ENCODE measurements around the gene PAK4. TPM values are rescaled to one million over a fixed set of nuclear protein-coding genes. Genes with fewer than 3 reads are reported as not detected.

Gene PAK4
- total RNA-seq, 1 experiment from 2014 or later: 90.1 TPM

DNA sequence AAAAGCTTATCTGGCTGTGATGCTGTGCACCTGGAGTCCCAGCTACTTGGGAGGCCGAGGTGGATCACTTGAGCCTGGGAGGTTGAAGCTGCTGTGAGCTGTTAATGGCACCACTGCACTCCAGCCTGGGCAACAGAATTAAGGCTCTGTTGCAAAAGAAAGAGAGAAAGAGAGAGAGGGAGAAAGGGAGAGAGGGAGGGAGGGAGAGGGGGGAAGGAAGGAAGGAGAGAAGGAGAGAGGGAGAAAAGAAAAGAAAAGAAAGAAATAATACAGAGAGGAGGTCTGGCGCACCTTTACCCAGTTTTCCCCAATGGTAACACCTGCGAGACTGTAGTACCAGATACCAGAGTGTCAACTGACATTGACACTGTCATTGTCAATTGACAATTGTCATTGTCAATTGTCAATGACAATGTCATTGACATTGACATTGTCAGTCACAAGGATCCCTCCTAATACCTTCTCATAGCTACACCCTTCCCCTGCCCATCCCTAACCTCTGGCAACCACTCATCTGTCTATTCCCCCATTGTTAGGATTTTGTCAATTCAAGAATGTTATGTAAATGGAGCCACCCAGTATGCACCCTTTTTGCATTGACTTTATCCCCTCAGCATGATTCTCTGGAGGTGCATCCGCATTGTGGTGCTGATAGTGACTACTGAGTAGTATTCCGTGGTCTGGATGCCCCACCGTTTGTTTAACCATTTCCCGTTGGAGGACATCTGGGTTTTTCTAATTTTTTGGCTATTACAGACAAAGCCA is 21.3 kb downstream of the PAK4 start:
- Histone ChIP-seq H3K9me2 (ENCODE audit: insufficient read depth) (no peaks in the 10 kb centered on the region), H3K36me3 (ENCODE audit: control insufficient read depth in 1 of 2, insufficient read depth in 2 of 2, low read length in 2 of 2) (no peaks in the 10 kb centered on the region), H3K27ac (ENCODE audit: low read depth, low read length) (no peak overlapping the region), H3K9ac (ENCODE audit: low read length) (no peak overlapping the region), H3K79me2 (ENCODE audit: insufficient read depth, low read length) (peaks cover 92% of the 10 kb centered on the region), H3K27me3 (ENCODE audit: insufficient read depth, low read length) (no peaks in the 10 kb centered on the region), H3K4me1 (ENCODE audit: control insufficient read depth in 1 of 2, insufficient read depth in 2 of 2, low read length in 2 of 2) (no peaks in the 10 kb centered on the region; a peak in 1 of 4 replicates), H2AFZ (ENCODE audit: low read depth, low read length, poor library complexity, severe bottlenecking) (no peak overlapping the region), H3K4me3 (replicated peaks in 1 of 2; ENCODE audit: low read depth in 1 of 2, low read length in 2 of 2) (no peak overlapping the region), H4K20me1 (ENCODE audit: insufficient read depth) (no peaks in the 10 kb centered on the region), H3K4me2 (ENCODE audit: low read length) (no peak overlapping the region), H3K9me3 (ENCODE audit: control insufficient read depth in 1 of 2, insufficient read depth in 1 of 2, low read depth in 1 of 2, low read length in 2 of 2) (no peaks in the 10 kb centered on the region)
- CTCF ChIA-PET: no interaction called here
- RAD21 ChIA-PET (ENCODE audit: low non-redundant PET in 1 of 2, low total read pairs in 2 of 2, uncharacterized antibody in 2 of 2, unreplicated experiment in 2 of 2): no interaction called here
- TF ChIP-seq, protein P1, sequence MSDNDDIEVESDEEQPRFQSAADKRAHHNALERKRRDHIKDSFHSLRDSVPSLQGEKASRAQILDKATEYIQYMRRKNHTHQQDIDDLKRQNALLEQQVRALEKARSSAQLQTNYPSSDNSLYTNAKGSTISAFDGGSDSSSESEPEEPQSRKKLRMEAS (IDR thresholded peaks at IDR 0.05): no peak
- TF ChIP-seq TCF7L2 (IDR thresholded peaks at IDR 0.05; ENCODE audit: borderline replicate concordance, extremely low read depth, insufficient read depth, insufficient read length) (no peak), ZNF274 (IDR thresholded peaks at IDR 0.05; ENCODE audit: low read depth, low read length) (no peak), SP1 (IDR thresholded peaks at IDR 0.05; ENCODE audit: low read depth) (no peak), EGR1 (IDR thresholded peaks at IDR 0.05; ENCODE audit: low read depth) (no peak), FOSL1 (IDR thresholded peaks at IDR 0.05; ENCODE audit: low read depth) (no peak), EZH2phosphoT487 (IDR thresholded peaks at IDR 0.05; ENCODE audit: borderline replicate concordance) (no peak), RAD21 (IDR thresholded peaks at IDR 0.05; ENCODE audit: low read depth) (no peak)
- intact Hi-C loops (cut with micrococcal nuclease): no loop called here
- BruUV-seq (replicated peaks): no TSS peak
- ATAC-seq: no peak
- POLR2A ChIA-PET: interaction anchor here (0.6 kb wide), 1 partner anchor 39 kb away, joined by 3 read pairs; no protein-coding TSS in a partner anchor
- no peak for DNase-seq (ENCODE audit: low read depth, low spot score)

DNA sequence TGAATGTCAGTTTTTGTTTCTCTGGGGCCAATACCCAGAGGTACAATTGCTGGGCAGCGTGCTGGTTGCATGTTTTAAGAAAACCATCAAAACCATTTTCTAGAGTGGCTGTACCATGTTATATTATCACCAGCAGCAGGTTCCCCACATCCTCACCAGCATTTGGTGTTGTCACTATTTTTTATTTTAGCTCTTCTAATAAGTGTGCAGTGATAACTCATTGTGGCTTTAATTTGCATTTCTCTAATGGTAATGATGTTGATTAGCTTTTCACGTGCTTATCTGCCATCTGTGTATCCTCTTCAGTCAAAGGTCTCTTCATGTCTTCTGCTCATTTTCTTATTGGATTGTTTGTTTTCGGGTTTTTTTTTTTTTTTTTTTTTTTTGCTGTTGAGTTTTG is 21.9 kb downstream of the PAK4 start:
- intact Hi-C loops (cut with micrococcal nuclease): no loop called here
- H3K36me3 ChIP-seq (ENCODE audit: control insufficient read depth in 1 of 2, insufficient read depth in 2 of 2, low read length in 2 of 2): no peaks in the 10 kb centered on the region
- ChIA-PET CTCF (no interaction called here), POLR2A (no interaction called here), RAD21 (ENCODE audit: low non-redundant PET in 1 of 2, low total read pairs in 2 of 2, uncharacterized antibody in 2 of 2, unreplicated experiment in 2 of 2) (no interaction called here)
- no peak for DNase-seq (ENCODE audit: low read depth, low spot score)
- peaks cover 90% of the 10 kb centered on the region for H3K79me2 ChIP-seq (ENCODE audit: insufficient read depth, low read length)
- no peaks in the 10 kb centered on the region for H3K27me3 ChIP-seq (ENCODE audit: insufficient read depth, low read length)
- H3K9me3 ChIP-seq (ENCODE audit: control insufficient read depth in 1 of 2, insufficient read depth in 1 of 2, low read depth in 1 of 2, low read length in 2 of 2): no peaks in the 10 kb centered on the region
- no peak overlapping the region for H3K27ac ChIP-seq (ENCODE audit: low read depth, low read length)
- no peak overlapping the region for H3K4me2 ChIP-seq (ENCODE audit: low read length)
- no peak overlapping the region for H3K4me3 ChIP-seq (replicated peaks in 1 of 2; ENCODE audit: low read depth in 1 of 2, low read length in 2 of 2)
- H3K9me2 ChIP-seq (ENCODE audit: insufficient read depth): no peaks in the 10 kb centered on the region
- BruUV-seq (replicated peaks): no TSS peak
- no peak for ATAC-seq
- H3K9ac ChIP-seq (ENCODE audit: low read length): no peak overlapping the region
- H2AFZ ChIP-seq (ENCODE audit: low read depth, low read length, poor library complexity, severe bottlenecking): no peak overlapping the region
- H3K4me1 ChIP-seq (ENCODE audit: control insufficient read depth in 1 of 2, insufficient read depth in 2 of 2, low read length in 2 of 2): peaks cover 0 to 4% of the 10 kb centered on the region in 2 experiments; a peak in 1 of 4 replicates
- no peaks in the 10 kb centered on the region for H4K20me1 ChIP-seq (ENCODE audit: insufficient read depth)
- TF ChIP-seq POLR2A (IDR thresholded peaks at IDR 0.05; ENCODE audit: borderline replicate concordance, extremely low read depth, insufficient read depth, insufficient read length) (no peak), SRF (IDR thresholded peaks at IDR 0.05; ENCODE audit: low read depth) (no peak), EZH2 (IDR thresholded peaks at IDR 0.05) (no peak), EGR1 (IDR thresholded peaks at IDR 0.05; ENCODE audit: low read depth) (no peak), CEBPB (IDR thresholded peaks at IDR 0.05; ENCODE audit: low read depth) (no peak)
- TF ChIP-seq, protein P2, sequence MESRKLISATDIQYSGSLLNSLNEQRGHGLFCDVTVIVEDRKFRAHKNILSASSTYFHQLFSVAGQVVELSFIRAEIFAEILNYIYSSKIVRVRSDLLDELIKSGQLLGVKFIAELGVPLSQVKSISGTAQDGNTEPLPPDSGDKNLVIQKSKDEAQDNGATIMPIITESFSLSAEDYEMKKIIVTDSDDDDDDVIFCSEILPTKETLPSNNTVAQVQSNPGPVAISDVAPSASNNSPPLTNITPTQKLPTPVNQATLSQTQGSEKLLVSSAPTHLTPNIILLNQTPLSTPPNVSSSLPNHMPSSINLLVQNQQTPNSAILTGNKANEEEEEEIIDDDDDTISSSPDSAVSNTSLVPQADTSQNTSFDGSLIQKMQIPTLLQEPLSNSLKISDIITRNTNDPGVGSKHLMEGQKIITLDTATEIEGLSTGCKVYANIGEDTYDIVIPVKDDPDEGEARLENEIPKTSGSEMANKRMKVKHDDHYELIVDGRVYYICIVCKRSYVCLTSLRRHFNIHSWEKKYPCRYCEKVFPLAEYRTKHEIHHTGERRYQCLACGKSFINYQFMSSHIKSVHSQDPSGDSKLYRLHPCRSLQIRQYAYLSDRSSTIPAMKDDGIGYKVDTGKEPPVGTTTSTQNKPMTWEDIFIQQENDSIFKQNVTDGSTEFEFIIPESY (IDR thresholded peaks at IDR 0.05; ENCODE audit: extremely low read depth, insufficient replicate concordance, low read length): no peak
- TF ChIP-seq, protein P3, sequence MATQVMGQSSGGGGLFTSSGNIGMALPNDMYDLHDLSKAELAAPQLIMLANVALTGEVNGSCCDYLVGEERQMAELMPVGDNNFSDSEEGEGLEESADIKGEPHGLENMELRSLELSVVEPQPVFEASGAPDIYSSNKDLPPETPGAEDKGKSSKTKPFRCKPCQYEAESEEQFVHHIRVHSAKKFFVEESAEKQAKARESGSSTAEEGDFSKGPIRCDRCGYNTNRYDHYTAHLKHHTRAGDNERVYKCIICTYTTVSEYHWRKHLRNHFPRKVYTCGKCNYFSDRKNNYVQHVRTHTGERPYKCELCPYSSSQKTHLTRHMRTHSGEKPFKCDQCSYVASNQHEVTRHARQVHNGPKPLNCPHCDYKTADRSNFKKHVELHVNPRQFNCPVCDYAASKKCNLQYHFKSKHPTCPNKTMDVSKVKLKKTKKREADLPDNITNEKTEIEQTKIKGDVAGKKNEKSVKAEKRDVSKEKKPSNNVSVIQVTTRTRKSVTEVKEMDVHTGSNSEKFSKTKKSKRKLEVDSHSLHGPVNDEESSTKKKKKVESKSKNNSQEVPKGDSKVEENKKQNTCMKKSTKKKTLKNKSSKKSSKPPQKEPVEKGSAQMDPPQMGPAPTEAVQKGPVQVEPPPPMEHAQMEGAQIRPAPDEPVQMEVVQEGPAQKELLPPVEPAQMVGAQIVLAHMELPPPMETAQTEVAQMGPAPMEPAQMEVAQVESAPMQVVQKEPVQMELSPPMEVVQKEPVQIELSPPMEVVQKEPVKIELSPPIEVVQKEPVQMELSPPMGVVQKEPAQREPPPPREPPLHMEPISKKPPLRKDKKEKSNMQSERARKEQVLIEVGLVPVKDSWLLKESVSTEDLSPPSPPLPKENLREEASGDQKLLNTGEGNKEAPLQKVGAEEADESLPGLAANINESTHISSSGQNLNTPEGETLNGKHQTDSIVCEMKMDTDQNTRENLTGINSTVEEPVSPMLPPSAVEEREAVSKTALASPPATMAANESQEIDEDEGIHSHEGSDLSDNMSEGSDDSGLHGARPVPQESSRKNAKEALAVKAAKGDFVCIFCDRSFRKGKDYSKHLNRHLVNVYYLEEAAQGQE (IDR thresholded peaks at IDR 0.05; ENCODE audit: low read depth): no peak
- TF ChIP-seq, protein P4, sequence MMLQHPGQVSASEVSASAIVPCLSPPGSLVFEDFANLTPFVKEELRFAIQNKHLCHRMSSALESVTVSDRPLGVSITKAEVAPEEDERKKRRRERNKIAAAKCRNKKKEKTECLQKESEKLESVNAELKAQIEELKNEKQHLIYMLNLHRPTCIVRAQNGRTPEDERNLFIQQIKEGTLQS (IDR thresholded peaks at IDR 0.05): no peak
